ENCODE data around the gene RGS10. TPM values are rescaled to one million over a fixed set of nuclear protein-coding genes. Genes with fewer than 3 reads are reported as not detected.

Gene RGS10
- total and polyA plus RNA-seq, 9 of the 15 experiments (the other 6 are each of a cell fraction or from before 2014, with no cell fraction given), result 31.9 to 123 (median 62.1) TPM

DNA sequence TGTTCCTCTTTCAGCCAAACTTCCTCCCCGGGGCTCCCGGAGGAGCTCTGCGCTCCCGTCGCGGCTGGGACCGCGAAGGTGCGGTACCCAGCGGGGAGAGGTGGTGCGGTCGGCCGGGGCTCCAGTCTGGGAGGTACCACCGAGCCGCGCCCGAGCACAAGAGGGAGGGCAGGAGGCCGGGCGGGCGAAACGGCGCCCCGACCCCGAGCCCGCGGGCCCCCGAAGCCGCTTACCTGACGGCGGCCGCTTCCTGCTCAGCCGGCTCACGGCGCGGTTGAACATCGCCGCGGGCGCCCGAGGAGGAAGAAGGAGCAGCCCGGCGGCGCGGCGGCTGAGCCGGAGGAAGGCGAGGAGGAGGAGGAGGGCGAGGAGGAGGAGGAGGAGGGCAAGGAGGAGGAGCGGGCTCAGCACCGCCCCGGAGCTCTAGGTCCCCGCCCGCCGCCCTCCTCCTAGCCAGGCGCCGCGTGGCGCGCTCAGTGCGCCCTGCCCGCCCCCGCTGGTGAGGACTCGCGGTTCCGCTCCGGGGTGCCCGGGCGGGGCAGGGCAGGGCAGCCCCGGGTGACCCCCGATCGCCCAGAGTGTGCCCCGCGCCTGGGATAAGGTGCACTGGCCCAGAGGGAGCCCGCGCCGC, at the start of gene RGS10 (continued):
- TF ChIP-seq DACH1 (IDR thresholded peaks at IDR 0.05; ENCODE audit: partially characterized antibody) (no peak), SP1 (CRISPR knock-in tag; IDR thresholded peaks at IDR 0.05) (0 out of 2 replicates have a peak, but pooled peaks have one; percentile 12), ZKSCAN1 (IDR thresholded peaks at IDR 0.05; ENCODE audit: low read depth, low read length) (no peak), TSC22D4 (tag; IDR thresholded peaks at IDR 0.05) (no peak), GATA2 (CRISPR knock-in tag; IDR thresholded peaks at IDR 0.05) (no peak), HNRNPLL (IDR thresholded peaks at IDR 0.05; ENCODE audit: low read depth, low read length, poor library complexity, severe bottlenecking) (peak; percentile 10), ZBTB8A (IDR thresholded peaks at IDR 0.05; ENCODE audit: partially characterized antibody) (no peak), OTX1 (CRISPR knock-in tag; IDR thresholded peaks at IDR 0.05) (no peak), GATAD2A (IDR thresholded peaks at IDR 0.05) (no peak), STAG1 (CRISPR knock-in tag; IDR thresholded peaks at IDR 0.05; ENCODE audit: borderline replicate concordance) (no peak), SREBF1 (IDR thresholded peaks at IDR 0.05; ENCODE audit: borderline replicate concordance, low read depth, low read length) (no peak), STAT5A (IDR thresholded peaks at IDR 0.05; ENCODE audit: borderline replicate concordance, low read length) (no peak), CSDE1 (IDR thresholded peaks at IDR 0.05) (no peak), GTF2F1 (IDR thresholded peaks at IDR 0.05; ENCODE audit: low read depth, low read length) (no peak), FOXM1 (IDR thresholded peaks at IDR 0.05; ENCODE audit: low read depth) (no peak), FOXM1 (CRISPR knock-in tag; IDR thresholded peaks at IDR 0.05; ENCODE audit: low read depth) (no peak), ARID2 (IDR thresholded peaks at IDR 0.05) (no peak), MAZ (CRISPR knock-in tag; conservative IDR thresholded peaks at IDR 0.05 in 1 of 2, IDR thresholded peaks at IDR 0.05 in 1 of 2) (peak in 1 of 2 experiments; percentile 63; a peak in 2 of 4 replicates), ZNF41 (CRISPR knock-in tag; conservative IDR thresholded peaks at IDR 0.05) (no peak), ZNF232 (CRISPR knock-in tag; IDR thresholded peaks at IDR 0.05) (no peak), RCOR1 (IDR thresholded peaks at IDR 0.05; ENCODE audit: borderline replicate concordance in 1 of 2, low read depth in 2 of 2, low read length in 2 of 2) (no peak)
- TF ChIP-seq, protein P1, sequence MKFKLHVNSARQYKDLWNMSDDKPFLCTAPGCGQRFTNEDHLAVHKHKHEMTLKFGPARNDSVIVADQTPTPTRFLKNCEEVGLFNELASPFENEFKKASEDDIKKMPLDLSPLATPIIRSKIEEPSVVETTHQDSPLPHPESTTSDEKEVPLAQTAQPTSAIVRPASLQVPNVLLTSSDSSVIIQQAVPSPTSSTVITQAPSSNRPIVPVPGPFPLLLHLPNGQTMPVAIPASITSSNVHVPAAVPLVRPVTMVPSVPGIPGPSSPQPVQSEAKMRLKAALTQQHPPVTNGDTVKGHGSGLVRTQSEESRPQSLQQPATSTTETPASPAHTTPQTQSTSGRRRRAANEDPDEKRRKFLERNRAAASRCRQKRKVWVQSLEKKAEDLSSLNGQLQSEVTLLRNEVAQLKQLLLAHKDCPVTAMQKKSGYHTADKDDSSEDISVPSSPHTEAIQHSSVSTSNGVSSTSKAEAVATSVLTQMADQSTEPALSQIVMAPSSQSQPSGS (CRISPR knock-in tag; IDR thresholded peaks at IDR 0.05), result no peak
- TF ChIP-seq, protein P2, sequence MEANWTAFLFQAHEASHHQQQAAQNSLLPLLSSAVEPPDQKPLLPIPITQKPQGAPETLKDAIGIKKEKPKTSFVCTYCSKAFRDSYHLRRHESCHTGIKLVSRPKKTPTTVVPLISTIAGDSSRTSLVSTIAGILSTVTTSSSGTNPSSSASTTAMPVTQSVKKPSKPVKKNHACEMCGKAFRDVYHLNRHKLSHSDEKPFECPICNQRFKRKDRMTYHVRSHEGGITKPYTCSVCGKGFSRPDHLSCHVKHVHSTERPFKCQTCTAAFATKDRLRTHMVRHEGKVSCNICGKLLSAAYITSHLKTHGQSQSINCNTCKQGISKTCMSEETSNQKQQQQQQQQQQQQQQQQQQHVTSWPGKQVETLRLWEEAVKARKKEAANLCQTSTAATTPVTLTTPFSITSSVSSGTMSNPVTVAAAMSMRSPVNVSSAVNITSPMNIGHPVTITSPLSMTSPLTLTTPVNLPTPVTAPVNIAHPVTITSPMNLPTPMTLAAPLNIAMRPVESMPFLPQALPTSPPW (CRISPR knock-in tag; IDR thresholded peaks at IDR 0.05), result peak; percentile 61
- TF ChIP-seq, protein P3, sequence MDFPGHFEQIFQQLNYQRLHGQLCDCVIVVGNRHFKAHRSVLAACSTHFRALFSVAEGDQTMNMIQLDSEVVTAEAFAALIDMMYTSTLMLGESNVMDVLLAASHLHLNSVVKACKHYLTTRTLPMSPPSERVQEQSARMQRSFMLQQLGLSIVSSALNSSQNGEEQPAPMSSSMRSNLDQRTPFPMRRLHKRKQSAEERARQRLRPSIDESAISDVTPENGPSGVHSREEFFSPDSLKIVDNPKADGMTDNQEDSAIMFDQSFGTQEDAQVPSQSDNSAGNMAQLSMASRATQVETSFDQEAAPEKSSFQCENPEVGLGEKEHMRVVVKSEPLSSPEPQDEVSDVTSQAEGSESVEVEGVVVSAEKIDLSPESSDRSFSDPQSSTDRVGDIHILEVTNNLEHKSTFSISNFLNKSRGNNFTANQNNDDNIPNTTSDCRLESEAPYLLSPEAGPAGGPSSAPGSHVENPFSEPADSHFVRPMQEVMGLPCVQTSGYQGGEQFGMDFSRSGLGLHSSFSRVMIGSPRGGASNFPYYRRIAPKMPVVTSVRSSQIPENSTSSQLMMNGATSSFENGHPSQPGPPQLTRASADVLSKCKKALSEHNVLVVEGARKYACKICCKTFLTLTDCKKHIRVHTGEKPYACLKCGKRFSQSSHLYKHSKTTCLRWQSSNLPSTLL (IDR thresholded peaks at IDR 0.05), result no peak
- TF ChIP-seq, protein P4, sequence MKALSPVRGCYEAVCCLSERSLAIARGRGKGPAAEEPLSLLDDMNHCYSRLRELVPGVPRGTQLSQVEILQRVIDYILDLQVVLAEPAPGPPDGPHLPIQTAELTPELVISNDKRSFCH (CRISPR knock-in tag; IDR thresholded peaks at IDR 0.05), result no peak
- TF ChIP-seq, protein P4 (tag; IDR thresholded peaks at IDR 0.05), result no peak
